ENCODE results near the gene EML5. TPM values are rescaled to one million over a fixed set of nuclear protein-coding genes. Genes with fewer than 3 reads are reported as not detected.

EML5 gene
- under 1 TPM; 0.31 to 0.41 TPM for polyA plus RNA-seq

DNA sequence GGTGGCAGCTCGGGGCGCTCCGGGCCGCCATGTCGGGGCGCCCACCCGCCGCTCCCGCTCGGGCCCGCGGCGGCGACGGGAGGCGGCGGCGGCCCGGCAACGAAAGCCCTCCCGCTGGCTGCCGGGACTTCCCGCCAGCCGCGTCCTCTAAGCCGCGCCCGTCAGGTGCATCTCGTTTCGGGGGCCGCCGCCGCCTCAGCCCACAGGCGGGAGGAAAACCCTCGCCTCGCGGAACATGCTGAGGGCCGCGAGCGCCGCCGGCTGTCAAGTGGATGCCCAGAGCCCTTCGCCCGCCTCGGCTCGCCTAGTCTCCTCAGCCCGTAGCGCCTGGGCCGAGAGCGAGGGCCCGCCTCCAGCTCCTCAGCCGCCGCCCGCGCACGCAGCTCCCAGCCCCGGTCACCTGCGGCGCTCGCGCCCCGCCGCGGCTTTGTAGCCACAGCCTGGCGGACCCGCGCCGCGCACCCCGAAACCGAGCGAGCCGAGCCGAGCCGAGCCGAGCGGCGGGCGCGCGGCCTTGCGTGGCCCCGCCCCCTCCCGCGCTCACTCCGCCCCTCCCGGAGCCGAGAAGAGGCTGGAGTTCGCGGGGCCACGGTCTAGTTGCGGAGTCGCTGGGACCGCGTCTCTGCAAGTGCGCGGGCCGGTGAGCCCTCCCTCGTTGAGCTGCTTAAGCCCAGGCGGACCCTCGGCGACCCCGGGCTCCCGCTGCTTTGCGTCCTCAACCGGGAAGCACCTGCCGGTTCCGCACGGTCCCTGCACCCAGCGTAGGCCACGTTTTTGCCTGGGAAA, at the start of gene EML5:
Gene EML5 (minus strand): TSS at position 481 of the 786 bp plus-strand sequence. CDS start 450 bp downstream, at position 31.
- peak within 1 kb of the TSS; percentile 72 to 77 for H3K27ac ChIP-seq (ENCODE audit: low read depth in 2 of 2, low read length in 1 of 2)

DNA sequence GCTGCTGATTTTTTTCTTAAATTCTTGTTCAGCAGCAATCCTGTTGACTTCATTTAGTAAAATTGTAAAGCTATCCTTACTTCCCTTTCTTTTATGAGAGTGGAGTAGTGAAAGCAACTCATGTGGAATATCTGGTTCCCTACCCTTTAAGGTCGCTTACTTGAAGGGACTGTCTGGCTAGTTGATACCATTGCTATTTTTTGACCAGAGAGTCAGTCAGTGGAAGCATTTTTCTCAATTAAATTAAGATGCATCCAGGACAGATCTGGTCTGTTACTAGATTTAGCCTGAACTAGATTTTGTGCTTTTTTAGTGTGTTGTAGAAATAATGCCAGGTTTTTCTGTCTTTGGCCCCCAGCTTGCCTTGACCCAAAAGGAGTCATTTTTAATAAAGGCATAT, 49.7 kb upstream of the EML5 start:
- 83 to 86% methylated on average over 1 of the region's 1 CpG for WGBS, 2 donors
- Histone ChIP-seq H3K4me1 (ENCODE audit: control insufficient read depth in 2 of 2, insufficient read depth in 2 of 2, low read length in 1 of 2) (no peaks in the 10 kb centered on the region), H3K27ac (ENCODE audit: low read depth in 2 of 2, low read length in 1 of 2) (no peak overlapping the region), H3K27me3 (ENCODE audit: control insufficient read depth in 1 of 2, insufficient read depth in 2 of 2, low read length in 2 of 2) (no peaks in the 10 kb centered on the region), H3K4me3 (ENCODE audit: low read depth in 1 of 2, low read length in 2 of 2) (no peak overlapping the region), H3K36me3 (ENCODE audit: control insufficient read depth in 2 of 2, insufficient read depth in 2 of 2, low read length in 1 of 2) (peaks cover 0 to 2% of the 10 kb centered on the region in 2 donors), H3K9me3 (ENCODE audit: control insufficient read depth in 2 of 2, insufficient read depth in 1 of 2, low read depth in 1 of 2, low read length in 1 of 2) (no peaks in the 10 kb centered on the region)

More for the DNA sequence above, at the start of gene EML5:
- peak within 1 kb of the TSS; percentile 61 to 76 for H3K4me3 ChIP-seq (ENCODE audit: low read depth in 1 of 2, low read length in 2 of 2)
- no peaks in the 10 kb centered on the region for H3K36me3 ChIP-seq (ENCODE audit: control insufficient read depth in 2 of 2, insufficient read depth in 2 of 2, low read length in 1 of 2)
- no peaks in the 10 kb centered on the region for H3K4me1 ChIP-seq (ENCODE audit: control insufficient read depth in 2 of 2, insufficient read depth in 2 of 2, low read length in 1 of 2)
- H3K27me3 ChIP-seq (ENCODE audit: control insufficient read depth in 1 of 2, insufficient read depth in 2 of 2, low read length in 2 of 2): no peaks in the 10 kb centered on the region
- 0 to 1% methylated on average over 80 to 111 of the region's 111 CpGs for WGBS, 2 donors
- H3K9me3 ChIP-seq (ENCODE audit: control insufficient read depth in 2 of 2, insufficient read depth in 1 of 2, low read depth in 1 of 2, low read length in 1 of 2): no peaks in the 10 kb centered on the region

GRCh38 chr14:88841741-88842140, 49.0 kb upstream of the EML5 start:
- 76 to 93% methylated on average over 1 of the region's 1 CpG for WGBS, 2 donors
- H3K27ac ChIP-seq (ENCODE audit: low read depth in 2 of 2, low read length in 1 of 2): no peak overlapping the region
- H3K4me3 ChIP-seq (ENCODE audit: low read depth in 1 of 2, low read length in 2 of 2): no peak overlapping the region
- H3K27me3 ChIP-seq (ENCODE audit: control insufficient read depth in 1 of 2, insufficient read depth in 2 of 2, low read length in 2 of 2): no peaks in the 10 kb centered on the region
- no peaks in the 10 kb centered on the region for H3K9me3 ChIP-seq (ENCODE audit: control insufficient read depth in 2 of 2, insufficient read depth in 1 of 2, low read depth in 1 of 2, low read length in 1 of 2)
- H3K4me1 ChIP-seq (ENCODE audit: control insufficient read depth in 2 of 2, insufficient read depth in 2 of 2, low read length in 1 of 2): no peaks in the 10 kb centered on the region
- peaks cover 0 to 2% of the 10 kb centered on the region in 2 donors for H3K36me3 ChIP-seq (ENCODE audit: control insufficient read depth in 2 of 2, insufficient read depth in 2 of 2, low read length in 1 of 2)

DNA sequence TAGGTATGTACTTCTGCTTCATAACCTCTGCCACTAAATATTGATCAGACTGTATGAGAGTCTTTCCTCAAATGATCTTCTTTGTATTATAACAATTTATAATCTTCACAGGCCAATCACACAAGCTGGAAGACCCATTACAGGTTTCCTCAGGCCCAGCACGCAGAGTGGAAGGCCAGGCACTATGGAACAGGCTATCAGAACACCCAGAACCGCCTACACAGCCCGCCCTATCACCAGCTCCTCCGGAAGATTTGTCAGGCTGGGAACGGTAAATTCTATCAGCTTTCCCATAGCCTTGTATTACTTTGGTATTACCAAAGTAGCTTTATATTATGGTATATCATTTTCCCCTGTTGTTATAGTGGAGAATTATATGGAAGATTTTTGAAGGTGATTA, 48.2 kb upstream of the EML5 start:
- no peaks in the 10 kb centered on the region for H3K27me3 ChIP-seq (ENCODE audit: control insufficient read depth in 1 of 2, insufficient read depth in 2 of 2, low read length in 2 of 2)
- no peak overlapping the region for H3K27ac ChIP-seq (ENCODE audit: low read depth in 2 of 2, low read length in 1 of 2)
- peaks cover 0 to 2% of the 10 kb centered on the region in 2 donors for H3K36me3 ChIP-seq (ENCODE audit: control insufficient read depth in 2 of 2, insufficient read depth in 2 of 2, low read length in 1 of 2)
- no peaks in the 10 kb centered on the region for H3K4me1 ChIP-seq (ENCODE audit: control insufficient read depth in 2 of 2, insufficient read depth in 2 of 2, low read length in 1 of 2)
- H3K4me3 ChIP-seq (ENCODE audit: low read depth in 1 of 2, low read length in 2 of 2): no peak overlapping the region
- H3K9me3 ChIP-seq (ENCODE audit: control insufficient read depth in 2 of 2, insufficient read depth in 1 of 2, low read depth in 1 of 2, low read length in 1 of 2): no peaks in the 10 kb centered on the region
- WGBS, 2 donors: 94 to 95% methylated on average over 5 of the region's 5 CpGs

DNA sequence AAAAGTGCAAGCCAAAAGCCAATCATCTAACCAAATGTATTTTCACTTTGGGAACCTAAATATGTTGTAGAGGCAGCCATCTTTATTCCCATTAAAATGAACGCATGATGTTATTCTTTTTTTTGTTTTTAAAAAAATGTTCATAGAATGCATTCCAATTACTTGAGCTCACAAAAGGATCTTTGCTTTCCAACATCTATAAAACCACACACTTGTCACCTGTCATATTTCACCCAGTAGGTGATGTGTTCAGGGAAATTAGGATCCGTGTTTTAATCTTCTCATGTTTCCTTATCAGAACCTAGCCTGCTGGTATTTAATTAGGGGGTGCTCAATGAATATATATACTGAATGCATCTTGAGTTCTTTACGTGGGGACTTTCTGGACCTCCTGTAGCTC, 45.3 kb upstream of the EML5 start:
- Histone ChIP-seq H3K4me1 (ENCODE audit: control insufficient read depth in 2 of 2, insufficient read depth in 2 of 2, low read length in 1 of 2) (no peaks in the 10 kb centered on the region), H3K27me3 (ENCODE audit: control insufficient read depth in 1 of 2, insufficient read depth in 2 of 2, low read length in 2 of 2) (no peaks in the 10 kb centered on the region), H3K36me3 (ENCODE audit: control insufficient read depth in 2 of 2, insufficient read depth in 2 of 2, low read length in 1 of 2) (peaks cover 0 to 2% of the 10 kb centered on the region in 2 donors), H3K4me3 (ENCODE audit: low read depth in 1 of 2, low read length in 2 of 2) (no peak overlapping the region), H3K9me3 (ENCODE audit: control insufficient read depth in 2 of 2, insufficient read depth in 1 of 2, low read depth in 1 of 2, low read length in 1 of 2) (no peaks in the 10 kb centered on the region), H3K27ac (ENCODE audit: low read depth in 2 of 2, low read length in 1 of 2) (no peak overlapping the region)
- 88 to 90% methylated on average over 3 of the region's 3 CpGs for WGBS, 2 donors

GRCh38 chr14:88837495-88837894, 44.7 kb upstream of the EML5 start:
- H3K27me3 ChIP-seq (ENCODE audit: control insufficient read depth in 1 of 2, insufficient read depth in 2 of 2, low read length in 2 of 2): no peaks in the 10 kb centered on the region
- no peak overlapping the region for H3K27ac ChIP-seq (ENCODE audit: low read depth in 2 of 2, low read length in 1 of 2)
- no peaks in the 10 kb centered on the region for H3K4me1 ChIP-seq (ENCODE audit: control insufficient read depth in 2 of 2, insufficient read depth in 2 of 2, low read length in 1 of 2)
- no peak overlapping the region for H3K4me3 ChIP-seq (ENCODE audit: low read depth in 1 of 2, low read length in 2 of 2)
- WGBS, 2 donors: 95 to 97% methylated on average over 1 of the region's 1 CpG
- no peaks in the 10 kb centered on the region for H3K9me3 ChIP-seq (ENCODE audit: control insufficient read depth in 2 of 2, insufficient read depth in 1 of 2, low read depth in 1 of 2, low read length in 1 of 2)
- peaks cover 0 to 1% of the 10 kb centered on the region in 2 donors for H3K36me3 ChIP-seq (ENCODE audit: control insufficient read depth in 2 of 2, insufficient read depth in 2 of 2, low read length in 1 of 2)

DNA sequence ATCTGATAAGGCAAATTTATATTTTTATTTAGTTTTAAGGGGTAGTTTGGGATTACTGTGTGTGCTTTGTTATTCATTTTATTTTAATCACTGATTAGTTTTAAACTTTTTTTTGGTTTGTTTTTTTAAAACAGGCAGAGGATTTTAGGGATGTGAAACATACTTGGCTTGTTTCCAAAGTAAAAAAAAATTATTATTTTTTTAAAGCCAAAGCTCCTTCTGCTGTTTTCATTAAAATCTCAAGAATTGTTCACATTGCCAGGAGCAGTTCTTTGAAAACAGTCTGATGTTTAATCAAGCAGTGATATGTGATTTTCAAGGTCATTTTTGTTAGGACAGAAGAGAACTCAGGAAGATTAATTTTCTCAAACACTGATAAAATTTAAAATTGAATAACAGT, 42.9 kb upstream of the EML5 start:
- H3K9me3 ChIP-seq (ENCODE audit: control insufficient read depth in 2 of 2, insufficient read depth in 1 of 2, low read depth in 1 of 2, low read length in 1 of 2): no peaks in the 10 kb centered on the region
- no peak overlapping the region for H3K27ac ChIP-seq (ENCODE audit: low read depth in 2 of 2, low read length in 1 of 2)
- H3K4me1 ChIP-seq (ENCODE audit: control insufficient read depth in 2 of 2, insufficient read depth in 2 of 2, low read length in 1 of 2): no peaks in the 10 kb centered on the region
- no peaks in the 10 kb centered on the region for H3K36me3 ChIP-seq (ENCODE audit: control insufficient read depth in 2 of 2, insufficient read depth in 2 of 2, low read length in 1 of 2)
- no peak overlapping the region for H3K4me3 ChIP-seq (ENCODE audit: low read depth in 1 of 2, low read length in 2 of 2)
- no peaks in the 10 kb centered on the region for H3K27me3 ChIP-seq (ENCODE audit: control insufficient read depth in 1 of 2, insufficient read depth in 2 of 2, low read length in 2 of 2)

- H3K36me3 ChIP-seq (ENCODE audit: control insufficient read depth in 2 of 2, insufficient read depth in 2 of 2, low read length in 1 of 2): no peaks in the 10 kb centered on the region
- no peak overlapping the region for H3K27ac ChIP-seq (ENCODE audit: low read depth in 2 of 2, low read length in 1 of 2)
- no peaks in the 10 kb centered on the region for H3K27me3 ChIP-seq (ENCODE audit: control insufficient read depth in 1 of 2, insufficient read depth in 2 of 2, low read length in 2 of 2)
- no peak overlapping the region for H3K4me3 ChIP-seq (ENCODE audit: low read depth in 1 of 2, low read length in 2 of 2)
- H3K4me1 ChIP-seq (ENCODE audit: control insufficient read depth in 2 of 2, insufficient read depth in 2 of 2, low read length in 1 of 2): no peaks in the 10 kb centered on the region
- no peaks in the 10 kb centered on the region for H3K9me3 ChIP-seq (ENCODE audit: control insufficient read depth in 2 of 2, insufficient read depth in 1 of 2, low read depth in 1 of 2, low read length in 1 of 2)
Observed at GRCh38 chr14:88834883-88835431, 42.2 kb upstream of the EML5 start.

DNA sequence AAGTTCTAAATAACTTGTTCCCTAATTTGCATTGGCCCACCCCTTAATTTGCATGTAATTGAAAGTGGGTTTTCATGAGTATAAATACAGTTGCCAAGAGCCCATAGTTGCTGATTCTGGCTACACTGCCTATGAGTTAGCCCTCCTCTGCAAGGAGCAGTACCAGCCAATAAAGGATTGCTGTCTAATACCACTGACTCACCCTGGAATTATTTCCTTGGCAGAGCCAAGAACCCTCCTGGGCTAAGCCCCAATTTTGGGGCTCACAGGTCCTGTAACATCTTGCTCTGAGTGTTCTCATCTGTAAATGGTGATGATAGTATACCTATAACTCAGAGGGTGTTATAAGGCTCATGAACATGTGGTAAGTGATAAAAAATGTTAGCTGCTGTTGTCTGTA, 38.5 kb upstream of the EML5 start:
- H3K27me3 ChIP-seq (ENCODE audit: control insufficient read depth in 1 of 2, insufficient read depth in 2 of 2, low read length in 2 of 2): no peaks in the 10 kb centered on the region
- H3K36me3 ChIP-seq (ENCODE audit: control insufficient read depth in 2 of 2, insufficient read depth in 2 of 2, low read length in 1 of 2): no peaks in the 10 kb centered on the region
- H3K9me3 ChIP-seq (ENCODE audit: control insufficient read depth in 2 of 2, insufficient read depth in 1 of 2, low read depth in 1 of 2, low read length in 1 of 2): no peaks in the 10 kb centered on the region
- H3K4me1 ChIP-seq (ENCODE audit: control insufficient read depth in 2 of 2, insufficient read depth in 2 of 2, low read length in 1 of 2): no peaks in the 10 kb centered on the region
- no peak overlapping the region for H3K4me3 ChIP-seq (ENCODE audit: low read depth in 1 of 2, low read length in 2 of 2)
- H3K27ac ChIP-seq (ENCODE audit: low read depth in 2 of 2, low read length in 1 of 2): no peak overlapping the region
